A673 (cell line): ENCODE measurements around the gene CCDC34.

Source experiments
- CTCF ChIP-seq: fragments of 300-800, 200-600 bp; sonication (generic); conservative IDR thresholded peaks from 2 replicates; pipeline ENCODE4 v1.5.1; 2017; ENCODE audit warnings: low read depth, mild to moderate bottlenecking, antibody characterized with exemption, low read length, moderate library complexity, mixed read lengths
- EZH2 ChIP-seq: fragments of 200-600 bp; sonication (generic); IDR thresholded peaks from 2 replicates; pipeline ENCODE4 v1.6.1; 2017; ENCODE audit warnings: borderline replicate concordance, low read depth, mild to moderate bottlenecking, mixed read lengths, antibody characterized with exemption, low read length; ENCODE audit not compliant: poor library complexity, severe bottlenecking

GRCh38 chr11:27309046-27309445, 54.0 kb downstream of the CCDC34 start:
- TF ChIP-seq CTCF: no peak
- no peak for TF ChIP-seq EZH2
